Adrenal gland (tissue), 12 donors: Measurements from ENCODE around the gene PRPF38B. TPM values are rescaled to one million over a fixed set of nuclear protein-coding genes. Genes with fewer than 3 reads are reported as not detected.

Experiments used
- DNase-seq, 7 donors: peaks; one replicate each; pipeline ENCODE4 v3.0.0-alpha.2; 2019 to 2020
- H3K27ac ChIP-seq, 5 donors: fragments of 200-600 bp; sonication (generic) in 4 of 5; 1 replicate in 3 of 5; 2 replicates in 2 of 5; pipeline versions ENCODE4 v1.5.1 to v1.8.0; 2016 to 2020; ENCODE audit warnings: mild to moderate bottlenecking in 1 of 5
- H3K27me3 ChIP-seq: fragments of 200-600 bp; 2 replicates; pipeline ENCODE4 v1.8.0; 2021
- H3K36me3 ChIP-seq, 2 donors: fragments of 200-600 bp; replicated peaks in 1 of 2; 1 replicate in 1 of 2; 2 replicates in 1 of 2; pipeline versions ENCODE4 v1.5.1 to v1.8.0; 2018 to 2022
- H3K4me1 ChIP-seq, 2 donors: fragments of 200-600 bp; replicated peaks in 1 of 2; 1 replicate in 1 of 2; 2 replicates in 1 of 2; pipeline versions ENCODE4 v1.5.1 to v1.8.0; 2018 to 2021
- H3K4me3 ChIP-seq, 4 donors: fragments of 200-600 bp; sonication (generic) in 3 of 4; one replicate each; pipeline ENCODE4 v1.5.1; 2016 to 2018
- H3K9me3 ChIP-seq, 3 donors: fragments of 200-600 bp; sonication (generic) in 1 of 3; replicated peaks in 1 of 3; 1 replicate in 2 of 3; 2 replicates in 1 of 3; pipeline versions ENCODE4 v1.5.1 to v1.8.0; 2016 to 2021
- CTCF ChIP-seq, 6 experiments: fragments of 450-650 bp in 4 of 6; fragments of 200-600 bp in 2 of 6; sonication (generic) in 1 of 6; IDR thresholded peaks; 1 replicate in 5 of 6; 2 replicates in 1 of 6; pipeline versions ENCODE4 v1.5.1 to v1.8.0; 2016 to 2021; ENCODE audit warnings: antibody characterized with exemption in 6 of 6, mild to moderate bottlenecking in 2 of 6, moderate library complexity in 1 of 6
- POLR2A ChIP-seq, 2 donors: fragments of 450-650 bp; IDR thresholded peaks; one replicate each; pipeline ENCODE4 v1.6.1; 2017; ENCODE audit warnings: antibody characterized with exemption in 2 of 2, mild to moderate bottlenecking in 2 of 2, moderate library complexity in 1 of 2
- WGBS, 4 donors: extraction: QIAGEN DNeasy Blood & Tissue Kit in 2 of 4; methylation state at CpG; one replicate each; pipeline versions ENCODE4 v1.1.5 to v1.1.7; 2013 to 2017; 5-methylcytosine and 5-hydroxymethylcytosine counted together
- intact Hi-C, 2 donors: fragments of 100-400 bp; cut with DNase I; formaldehyde crosslinking; loops; one replicate each; pipeline versions ENCODE4 v1.14.1 to v1.15.0; 2022 to 2023
- polyA plus RNA-seq, 3 donors: library from polyadenylated mRNA; stranded (reverse); fragments of 200-250 nt in 2 of 3; fragments of 350-450 nt in 1 of 3; fragmentation: Illumina TruSeq in 1 of 3; extraction: RNeasy Lipid Tissue Mini Kit (QIAGEN cat#74804) in 1 of 3; gene quantifications; one replicate each; pipeline ENCODE4 v1.2.3, GENCODE V29; 2013 to 2014
- total RNA-seq, 9 donors: library from RNA; depleted of rRNA in 4 of 9; stranded (reverse); fragments of >200 nt in 4 of 9; fragments of 120-200 nt in 1 of 9; fragmentation: NEBNext Ultra II Directional in 1 of 9; extraction: Animal tissue kit (Norgen Biotek cat#: 25700) in 1 of 9; gene quantifications; one replicate each; pipeline versions ENCODE4 v1.1.0 to v1.2.4, GENCODE V29; 2013 to 2023
- donor health status: healthy with polysubstance abuse.
- donor health status: Bipolar disorder and iron deficiency.
- donor health status: DM: yes; HTN: yes; CAD: no.
- donor health status: DM: no; HTN: no; CAD: no.
- donor health status: DM: no; HTN: no; CAD: no.
- donor health status: DM: yes; HTN: yes; CAD: no.

Gene PRPF38B
- total and polyA plus RNA-seq, 12 donors, result 11.3 to 63.2 (median 26.6) TPM

- no peaks in the 10 kb centered on the region for H3K9me3 ChIP-seq
- no peak overlapping the region for H3K4me3 ChIP-seq
- H3K27me3 ChIP-seq, result no peaks in the 10 kb centered on the region
- 62 to 72% (median 70%) methylated on average over 6 of the region's 6 CpGs for WGBS, 4 donors
- H3K36me3 ChIP-seq, result no peaks in the 10 kb centered on the region
- no peak for TF ChIP-seq CTCF (IDR thresholded peaks at IDR 0.05)
- TF ChIP-seq POLR2A (IDR thresholded peaks at IDR 0.05), result no peak
- intact Hi-C loops, result no loop called here
- no peak for DNase-seq
- H3K4me1 ChIP-seq, result no peaks in the 10 kb centered on the region
- H3K27ac ChIP-seq, result no peak overlapping the region
These were observed 27.0 kb downstream of the PRPF38B start for GRCh38 chr1:108718927-108719655.

- H3K36me3 ChIP-seq, result no peaks in the 10 kb centered on the region
- H3K4me3 ChIP-seq, result no peak overlapping the region
- DNase-seq, result peak in 6 of 7 donors; percentile 35 to 77 (median 58)
- no peaks in the 10 kb centered on the region for H3K9me3 ChIP-seq
- intact Hi-C loops, result no loop called here
- no peak for TF ChIP-seq POLR2A (IDR thresholded peaks at IDR 0.05)
- TF ChIP-seq CTCF (IDR thresholded peaks at IDR 0.05), result no peak
- WGBS, 4 donors, result 60 to 66% (median 62%) methylated on average over 8 of the region's 8 CpGs
- peak overlapping the region in 3 of 5 donors; percentile 15 to 58 (median 58) for H3K27ac ChIP-seq
- no peaks in the 10 kb centered on the region for H3K4me1 ChIP-seq
- no peaks in the 10 kb centered on the region for H3K27me3 ChIP-seq
These were observed 27.7 kb downstream of the PRPF38B start for GRCh38 chr1:108719656-108720435.

- Histone ChIP-seq H3K4me3 (peak overlapping the region in 1 of 4 donors; percentile 3), H3K27me3 (no peaks in the 10 kb centered on the region), H3K36me3 (no peaks in the 10 kb centered on the region), H3K4me1 (no peaks in the 10 kb centered on the region), H3K27ac (peak overlapping the region in 1 of 5 donors; percentile 24), H3K9me3 (no peaks in the 10 kb centered on the region)
- intact Hi-C loops, result no loop called here
- no peak for TF ChIP-seq CTCF (IDR thresholded peaks at IDR 0.05)
- TF ChIP-seq POLR2A (IDR thresholded peaks at IDR 0.05), result no peak
- 43 to 47% (median 45%) methylated on average over 6 of the region's 6 CpGs for WGBS, 4 donors
- no peak for DNase-seq
These were observed 30.2 kb downstream of the PRPF38B start for GRCh38 chr1:108722292-108722691.

GRCh38 chr1:108725906-108726305 is 33.8 kb downstream of the PRPF38B start:
- Histone ChIP-seq H3K4me1 (no peaks in the 10 kb centered on the region), H3K27ac (no peak overlapping the region), H3K9me3 (no peaks in the 10 kb centered on the region), H3K27me3 (no peaks in the 10 kb centered on the region), H3K4me3 (no peak overlapping the region), H3K36me3 (no peaks in the 10 kb centered on the region)
- DNase-seq, result no peak
- intact Hi-C loops, result no loop called here
- TF ChIP-seq POLR2A (IDR thresholded peaks at IDR 0.05) (no peak), CTCF (IDR thresholded peaks at IDR 0.05) (no peak)
- 87 to 91% (median 89%) methylated on average over 1 of the region's 1 CpG for whole genome bisulfite sequencing, 4 donors
